Karpas-422 (cell line): ENCODE data around the gene CNTNAP2. TPM values are rescaled to one million over a fixed set of nuclear protein-coding genes. Genes with fewer than 3 reads are reported as not detected.

ENCODE experiments used
- DNase-seq: peaks from one replicate; pipeline ENCODE4 v3.0.0-alpha.2; 2015
- H2AFZ ChIP-seq: fragments of 200-600 bp; sonication (generic); 2 replicates; pipeline ENCODE4 v1.6.1; 2014; ENCODE audit warnings: antibody characterized with exemption, low read length, mixed read lengths
- H3K27ac ChIP-seq: fragments of 200-600 bp; sonication (generic); 2 replicates; pipeline ENCODE4 v1.5.1; 2014; ENCODE audit warnings: mild to moderate bottlenecking, low read length, moderate library complexity
- H3K27me3 ChIP-seq: fragments of 200-600 bp; sonication (generic); 2 replicates; pipeline ENCODE4 v1.6.1; 2014; ENCODE audit warnings: low read length, mixed read lengths
- H3K36me3 ChIP-seq: fragments of 200-600 bp; sonication (generic); 2 replicates; pipeline ENCODE4 v1.6.1; 2014; ENCODE audit warnings: low read length, mixed read lengths; ENCODE audit not compliant: insufficient read depth
- H3K4me1 ChIP-seq: fragments of 200-600 bp; sonication (generic); 2 replicates; pipeline ENCODE4 v1.6.1; 2014; ENCODE audit warnings: mild to moderate bottlenecking, low read length, mixed read lengths
- H3K4me2 ChIP-seq: fragments of 200-600 bp; sonication (generic); 2 replicates; pipeline ENCODE4 v1.6.1; 2014; ENCODE audit warnings: low read length, low read depth, mild to moderate bottlenecking; ENCODE audit not compliant: poor library complexity, severe bottlenecking
- H3K4me3 ChIP-seq: fragments of 200-600 bp; sonication (generic); 2 replicates; pipeline ENCODE4 v1.5.1; 2014; ENCODE audit warnings: mild to moderate bottlenecking, antibody characterized with exemption, low read length, mixed read lengths
- H3K79me2 ChIP-seq: fragments of 200-600 bp; sonication (generic); 2 replicates; pipeline ENCODE4 v1.6.1; 2014; ENCODE audit warnings: mild to moderate bottlenecking, low read length, mixed read lengths
- H3K9ac ChIP-seq: fragments of 200-600 bp; sonication (generic); 2 replicates; pipeline ENCODE4 v1.6.0; 2014; ENCODE audit warnings: low read length
- H3K9me2 ChIP-seq: fragments of 200-600 bp; sonication (generic), shearing (Covaris generic); replicated peaks from 2 replicates; pipeline ENCODE4 v1.6.0; 2014; ENCODE audit warnings: mild to moderate bottlenecking, low read length, moderate library complexity; ENCODE audit not compliant: insufficient read depth
- H3K9me3 ChIP-seq: fragments of 300-700, 200-600 bp; sonication (generic); 2 replicates; pipeline ENCODE4 v1.6.1; 2014; ENCODE audit warnings: low read length, mixed read lengths
- H4K20me1 ChIP-seq: fragments of 200-600 bp; sonication (generic); 2 replicates; pipeline ENCODE4 v1.6.1; 2014; ENCODE audit warnings: mild to moderate bottlenecking, antibody characterized with exemption, low read length, low read depth; ENCODE audit not compliant: insufficient read depth
- total RNA-seq: library from RNA; depleted of rRNA; stranded (reverse); fragments of >200 nt; shearing (Covaris generic); gene quantifications from 2 replicates; pipeline ENCODE4 v1.2.3, GENCODE V29; 2014; ENCODE audit warnings: low replicate concordance

CNTNAP2 gene
- total RNA-seq, 1 experiment from 2014 or later = not detected

DNA sequence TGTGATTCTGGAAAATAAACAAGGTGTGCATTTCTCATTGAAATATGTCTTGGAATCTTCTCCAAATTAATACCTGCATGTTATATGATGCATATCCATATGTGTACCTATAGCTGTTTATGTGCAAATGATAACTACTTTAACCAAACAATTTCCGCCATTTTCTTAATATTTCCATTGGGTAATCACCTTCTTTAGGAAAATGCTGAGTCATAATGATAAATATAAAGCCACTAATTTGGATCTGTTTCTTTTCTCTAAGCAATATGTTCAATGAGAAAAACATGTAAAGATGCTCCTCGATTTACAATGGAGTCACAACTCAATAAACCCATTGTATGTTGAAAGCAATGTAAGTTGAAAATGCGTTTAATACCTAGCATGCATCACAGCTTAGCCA, 574.4 kb downstream of the CNTNAP2 start:
- H3K9me3 ChIP-seq = peaks cover 14% of the 10 kb centered on the region
- H3K4me3 ChIP-seq = no peak overlapping the region
- H3K27me3 ChIP-seq = no peaks in the 10 kb centered on the region
- no peaks in the 10 kb centered on the region for H3K79me2 ChIP-seq
- H4K20me1 ChIP-seq = no peaks in the 10 kb centered on the region
- no peaks in the 10 kb centered on the region for H3K4me1 ChIP-seq
- no peak overlapping the region for H3K9ac ChIP-seq
- H3K4me2 ChIP-seq = no peak overlapping the region
- H3K36me3 ChIP-seq = no peaks in the 10 kb centered on the region
- no peak for DNase-seq
- H2AFZ ChIP-seq = no peak overlapping the region
- H3K9me2 ChIP-seq = no peaks in the 10 kb centered on the region
- H3K27ac ChIP-seq = no peak overlapping the region

DNA sequence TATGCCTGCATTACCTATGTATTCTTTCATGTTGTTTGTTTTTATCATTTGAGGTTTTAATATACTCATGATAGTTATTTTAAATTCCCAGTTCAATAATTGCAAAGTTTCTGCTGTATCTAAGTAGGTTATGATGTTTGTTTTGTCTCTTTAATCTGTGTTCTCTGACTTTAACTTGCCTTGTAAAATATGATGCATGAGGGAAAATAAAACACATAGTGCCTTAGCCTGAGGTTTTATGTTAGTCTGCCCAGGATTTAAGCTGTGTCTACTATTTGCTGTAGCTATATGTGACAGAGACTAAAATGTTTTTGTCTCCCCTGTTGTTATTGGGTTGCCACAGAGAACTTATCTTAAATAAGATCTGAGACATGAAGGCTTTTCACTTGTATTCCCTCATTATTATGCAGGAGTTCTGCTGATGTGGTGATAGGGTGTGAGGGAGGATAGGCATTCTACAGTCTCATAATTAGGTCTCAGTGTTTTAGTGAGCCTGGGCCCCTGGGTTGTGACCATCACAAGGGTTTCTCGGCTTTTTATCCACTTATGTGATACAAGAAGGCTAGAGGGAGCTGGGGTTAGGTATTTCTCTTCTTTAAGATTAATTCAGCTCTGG, 582.5 kb downstream of the CNTNAP2 start:
- no peaks in the 10 kb centered on the region for H3K79me2 ChIP-seq
- H3K4me1 ChIP-seq = no peaks in the 10 kb centered on the region
- H2AFZ ChIP-seq = no peak overlapping the region
- H3K36me3 ChIP-seq = no peaks in the 10 kb centered on the region
- no peak overlapping the region for H3K9ac ChIP-seq
- no peak overlapping the region for H3K4me2 ChIP-seq
- H3K27ac ChIP-seq = no peak overlapping the region
- H3K27me3 ChIP-seq = no peaks in the 10 kb centered on the region
- no peak for DNase-seq
- no peaks in the 10 kb centered on the region for H4K20me1 ChIP-seq
- no peaks in the 10 kb centered on the region for H3K9me2 ChIP-seq
- peaks cover 25% of the 10 kb centered on the region for H3K9me3 ChIP-seq
- H3K4me3 ChIP-seq = no peak overlapping the region

DNA sequence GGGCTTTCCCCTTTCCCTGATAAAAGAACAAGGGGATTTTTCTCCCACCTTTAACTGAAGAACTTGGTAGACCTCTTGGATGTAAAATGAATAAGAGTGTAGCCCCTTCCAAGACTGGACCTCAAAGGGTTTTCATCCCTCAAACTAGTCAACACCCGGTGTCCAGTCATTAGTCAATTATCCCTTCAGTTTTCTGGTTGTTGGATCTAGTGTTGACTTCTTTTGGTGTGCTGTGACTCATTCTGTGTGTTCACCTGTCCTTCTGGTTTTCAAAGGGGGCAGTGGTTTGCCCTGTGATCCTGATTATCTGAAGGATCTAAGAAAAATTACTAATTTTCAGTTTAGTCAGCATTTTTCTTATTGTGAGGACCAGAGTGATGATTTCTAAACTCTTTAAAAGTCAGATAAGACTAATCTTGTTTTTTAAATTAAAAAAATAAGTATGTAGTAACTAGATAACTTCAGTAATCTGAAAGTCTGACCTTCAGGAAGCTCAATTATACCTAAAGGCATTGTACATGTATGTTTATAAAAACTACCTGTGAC, 583.5 kb downstream of the CNTNAP2 start:
- peaks cover 25% of the 10 kb centered on the region for H3K9me3 ChIP-seq
- no peak overlapping the region for H2AFZ ChIP-seq
- DNase-seq = no peak
- H3K4me1 ChIP-seq = no peaks in the 10 kb centered on the region
- no peaks in the 10 kb centered on the region for H3K79me2 ChIP-seq
- no peaks in the 10 kb centered on the region for H4K20me1 ChIP-seq
- no peaks in the 10 kb centered on the region for H3K36me3 ChIP-seq
- H3K4me3 ChIP-seq = no peak overlapping the region
- no peak overlapping the region for H3K4me2 ChIP-seq
- H3K9me2 ChIP-seq = no peaks in the 10 kb centered on the region
- H3K27me3 ChIP-seq = no peaks in the 10 kb centered on the region
- no peak overlapping the region for H3K27ac ChIP-seq
- no peak overlapping the region for H3K9ac ChIP-seq

DNA sequence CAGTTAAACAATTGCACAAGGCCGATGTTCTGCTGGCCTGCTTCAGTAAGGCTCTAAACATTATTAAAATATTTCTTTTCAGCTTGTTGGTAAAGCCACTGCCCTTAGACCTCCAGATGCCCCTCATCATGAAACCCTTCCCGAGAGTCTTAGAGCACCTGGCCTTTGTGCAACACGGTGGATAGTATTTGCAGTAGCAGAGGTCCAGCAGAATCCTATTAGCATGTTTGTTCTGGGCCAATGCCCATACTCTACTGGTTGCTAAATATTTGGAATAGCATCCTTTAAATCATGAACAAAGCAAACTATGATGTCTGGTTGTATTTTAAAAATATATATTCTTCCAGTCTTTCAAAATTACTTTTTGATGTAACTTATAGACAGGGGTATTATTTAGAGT, 584.6 kb downstream of the CNTNAP2 start:
- no peaks in the 10 kb centered on the region for H3K9me2 ChIP-seq
- H3K27ac ChIP-seq = no peak overlapping the region
- H2AFZ ChIP-seq = no peak overlapping the region
- no peaks in the 10 kb centered on the region for H3K27me3 ChIP-seq
- no peak for DNase-seq
- no peaks in the 10 kb centered on the region for H4K20me1 ChIP-seq
- H3K4me1 ChIP-seq = no peaks in the 10 kb centered on the region
- H3K9ac ChIP-seq = no peak overlapping the region
- H3K79me2 ChIP-seq = no peaks in the 10 kb centered on the region
- no peak overlapping the region for H3K4me3 ChIP-seq
- H3K36me3 ChIP-seq = no peaks in the 10 kb centered on the region
- peaks cover 21% of the 10 kb centered on the region for H3K9me3 ChIP-seq
- H3K4me2 ChIP-seq = no peak overlapping the region

DNA sequence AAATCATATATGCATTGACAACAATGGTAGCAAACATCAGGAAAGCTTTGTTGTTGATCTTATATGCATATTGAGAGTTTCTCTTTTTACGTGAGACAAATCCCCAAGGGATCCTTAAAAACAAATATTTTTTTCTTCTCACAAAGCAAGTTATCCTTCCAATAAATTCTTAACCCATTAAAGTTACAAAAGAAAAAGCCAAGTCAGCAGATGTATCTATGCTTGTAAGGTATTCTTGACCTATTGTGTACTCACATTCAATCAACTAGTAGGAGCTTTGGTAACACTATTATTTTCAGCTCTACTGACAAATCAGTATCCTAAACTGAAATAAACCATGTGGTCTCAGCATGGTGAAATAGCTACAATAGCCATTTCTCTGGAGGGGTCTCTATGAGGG, 586.3 kb downstream of the CNTNAP2 start:
- Histone ChIP-seq H3K9me3 (peaks cover 21% of the 10 kb centered on the region), H3K4me2 (no peak overlapping the region), H3K4me1 (no peaks in the 10 kb centered on the region), H4K20me1 (no peaks in the 10 kb centered on the region), H3K27ac (no peak overlapping the region), H3K27me3 (no peaks in the 10 kb centered on the region), H3K79me2 (no peaks in the 10 kb centered on the region), H3K4me3 (no peak overlapping the region), H3K36me3 (no peaks in the 10 kb centered on the region), H2AFZ (no peak overlapping the region), H3K9ac (no peak overlapping the region), H3K9me2 (no peaks in the 10 kb centered on the region)
- DNase-seq = no peak

DNA sequence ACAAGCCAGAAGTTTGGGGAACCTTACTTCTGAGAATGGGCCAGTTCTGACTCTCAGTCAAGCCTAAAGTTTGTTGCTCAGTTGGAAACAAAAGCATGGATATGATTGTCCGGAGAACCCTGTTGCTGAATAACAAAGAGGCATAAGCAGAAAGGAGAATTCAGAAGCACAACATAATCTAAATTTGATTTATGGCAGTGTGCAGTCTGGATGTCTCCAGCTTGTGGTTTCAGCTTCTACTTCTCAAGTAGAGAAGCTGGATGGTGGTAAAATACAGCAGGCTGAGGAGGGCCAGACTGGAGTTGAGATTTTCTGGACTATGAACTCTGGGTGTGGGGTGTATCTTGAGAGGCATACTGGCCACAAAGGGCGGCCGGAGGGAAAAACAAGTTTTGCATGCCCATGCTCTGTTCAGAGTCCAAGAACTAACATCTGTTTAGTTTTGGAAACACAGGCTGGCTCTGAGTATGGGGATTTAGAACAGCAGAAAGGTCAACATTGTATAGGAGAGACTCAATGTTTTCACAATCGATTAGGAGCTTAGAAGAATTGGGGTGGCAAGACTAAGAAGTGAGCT, 592.9 kb downstream of the CNTNAP2 start:
- H3K36me3 ChIP-seq = no peaks in the 10 kb centered on the region
- no peaks in the 10 kb centered on the region for H4K20me1 ChIP-seq
- no peaks in the 10 kb centered on the region for H3K9me2 ChIP-seq
- DNase-seq = no peak
- no peaks in the 10 kb centered on the region for H3K4me1 ChIP-seq
- no peaks in the 10 kb centered on the region for H3K79me2 ChIP-seq
- H3K27me3 ChIP-seq = no peaks in the 10 kb centered on the region
- no peak overlapping the region for H2AFZ ChIP-seq
- peaks cover 5% of the 10 kb centered on the region for H3K9me3 ChIP-seq
- H3K4me3 ChIP-seq = no peak overlapping the region
- H3K4me2 ChIP-seq = no peak overlapping the region
- H3K27ac ChIP-seq = no peak overlapping the region
- H3K9ac ChIP-seq = no peak overlapping the region

DNA sequence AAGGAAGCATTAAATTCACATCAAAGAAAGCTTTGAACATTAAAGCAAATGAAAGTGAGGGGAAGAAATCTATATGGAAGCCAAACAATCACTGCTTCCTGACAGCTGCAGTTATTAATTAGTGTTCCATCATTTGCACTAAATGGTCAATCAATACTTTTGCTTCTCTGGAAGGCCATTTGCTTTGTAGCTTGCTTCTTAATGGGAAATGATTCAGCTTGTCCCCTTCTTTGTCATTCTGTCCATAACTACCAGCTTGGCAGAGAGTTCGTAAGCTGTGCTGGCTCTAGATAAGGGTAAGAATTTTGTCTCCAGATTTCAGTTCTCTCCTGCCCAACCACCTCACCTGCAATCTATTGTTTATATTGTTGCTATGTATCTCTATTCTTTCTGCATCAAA, 596.6 kb downstream of the CNTNAP2 start:
- Histone ChIP-seq H3K27ac (no peak overlapping the region), H3K4me3 (no peak overlapping the region), H3K9me2 (no peaks in the 10 kb centered on the region), H3K79me2 (no peaks in the 10 kb centered on the region), H2AFZ (no peak overlapping the region), H3K4me1 (no peaks in the 10 kb centered on the region), H3K9ac (no peak overlapping the region), H3K27me3 (no peaks in the 10 kb centered on the region), H4K20me1 (no peaks in the 10 kb centered on the region), H3K36me3 (no peaks in the 10 kb centered on the region), H3K9me3 (peaks cover 5% of the 10 kb centered on the region), H3K4me2 (no peak overlapping the region)
- DNase-seq = no peak

DNA sequence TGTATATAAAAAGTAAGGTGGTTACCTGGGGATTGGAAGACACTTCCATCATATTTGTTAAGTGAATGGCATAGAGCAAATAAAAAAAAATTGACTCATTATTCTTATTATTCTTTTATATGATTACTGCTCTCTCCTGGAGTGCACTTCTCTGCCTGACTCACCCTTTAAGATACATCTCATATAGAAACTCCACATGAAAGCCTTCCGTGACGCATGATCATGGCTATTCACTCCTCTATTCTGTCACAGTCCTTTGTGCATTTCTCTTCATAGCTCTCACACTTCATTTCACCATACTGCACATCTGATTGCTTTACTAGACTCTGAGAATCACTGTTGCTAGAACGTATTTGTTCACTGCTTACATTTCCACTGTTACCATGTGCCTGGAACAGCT, 597.3 kb downstream of the CNTNAP2 start:
- Histone ChIP-seq H3K9me3 (peaks cover 5% of the 10 kb centered on the region), H3K4me2 (no peak overlapping the region), H3K4me3 (no peak overlapping the region), H3K27me3 (no peaks in the 10 kb centered on the region), H4K20me1 (no peaks in the 10 kb centered on the region), H2AFZ (no peak overlapping the region), H3K9me2 (no peaks in the 10 kb centered on the region), H3K9ac (no peak overlapping the region), H3K36me3 (no peaks in the 10 kb centered on the region), H3K79me2 (no peaks in the 10 kb centered on the region), H3K4me1 (no peaks in the 10 kb centered on the region), H3K27ac (no peak overlapping the region)
- no peak for DNase-seq
